Measurements from ENCODE around the gene SLC25A21. TPM values are rescaled to one million over a fixed set of nuclear protein-coding genes. Genes with fewer than 3 reads are reported as not detected.

SLC25A21 gene
- total and polyA plus RNA-seq, 10 of the 15 experiments (the other 5 are each of a cell fraction or from before 2014, with no cell fraction given) = 0.06 to 0.72 (median 0.17) TPM; not detected in 3

- Histone ChIP-seq H3K9me3 (replicated peaks; ENCODE audit: control insufficient read depth, insufficient read depth, low read length) (no peaks in the 10 kb centered on the region; the same call in 2 of the 3 replicates), H3K36me3 (ENCODE audit: control insufficient read depth in 2 of 2, insufficient read depth in 2 of 2, low read length in 1 of 2) (no peaks in the 10 kb centered on the region), H4K20me1 (ENCODE audit: control insufficient read depth, insufficient read depth) (no peaks in the 10 kb centered on the region), H3K9ac (ENCODE audit: control insufficient read depth, insufficient read depth, low read length) (no peak overlapping the region), H3K4me2 (ENCODE audit: control insufficient read depth, insufficient read depth) (no peak overlapping the region), H3K27me3 (replicated peaks in 1 of 2; ENCODE audit: control insufficient read depth in 2 of 2, insufficient read depth in 2 of 2, low read length in 1 of 2) (no peaks in the 10 kb centered on the region), H3K4me3 (no peak overlapping the region), H3K79me2 (ENCODE audit: control insufficient read depth, insufficient read depth, low read length) (no peaks in the 10 kb centered on the region), H3K27ac (ENCODE audit: control insufficient read depth, insufficient read depth) (no peak overlapping the region), H2AFZ (ENCODE audit: control insufficient read depth, low read depth, low read length) (no peak overlapping the region), H3K4me1 (ENCODE audit: control insufficient read depth, insufficient read depth, low read length) (no peaks in the 10 kb centered on the region)
- BruUV-seq (replicated peaks) = no TSS peak
- ChIA-PET RAD21 (ENCODE audit: unreplicated experiment) (no interaction called here), SMC1A (ENCODE audit: uncharacterized antibody, unreplicated experiment) (interaction anchor here (1.0 kb wide), 1 partner anchor 31 kb away, joined by 3 read pairs; no protein-coding TSS in a partner anchor), POLR2A (no interaction called here), CTCF (interaction anchor here (1.1 kb wide), 1 partner anchor 15 kb away, joined by 3 read pairs; no protein-coding TSS in a partner anchor)
- TF ChIP-seq ZNF217 (IDR thresholded peaks at IDR 0.05) = no peak
- no peak for TF ChIP-seq USF1 (IDR thresholded peaks at IDR 0.05; ENCODE audit: borderline replicate concordance, extremely low read length, insufficient read depth, low read depth, low read length)
- no peak for TF ChIP-seq ATF7 (IDR thresholded peaks at IDR 0.05; ENCODE audit: low read depth)
- WGBS (ENCODE audit: insufficient coverage, insufficient replicate concordance, low lambda C conversion rate, missing lambda C conversion rate) = 0% methylated on average over 3 of the region's 3 CpGs
- in situ Hi-C loops (cut with MboI) (no loop called here), intact Hi-C loops (cut with micrococcal nuclease; ENCODE audit: unreplicated experiment) (no loop called here)
- DNase-seq (ENCODE audit: low read depth, low spot score) (no peak), ATAC-seq (no peak), FAIRE-seq (no peak)
Measured at GRCh38 chr14:36671149-36671548, 501.3 kb downstream of the SLC25A21 start.

- RAD21 ChIA-PET (ENCODE audit: unreplicated experiment) = no interaction called here
- no peak overlapping the region for H3K9ac ChIP-seq (ENCODE audit: control insufficient read depth, insufficient read depth, low read length)
- SMC1A ChIA-PET (ENCODE audit: uncharacterized antibody, unreplicated experiment) = interaction anchor here (1.0 to 1.3 kb wide), 2 partner anchors 13 to 114 kb away, joined by 3 to 4 read pairs; no protein-coding TSS in a partner anchor
- no peak for TF ChIP-seq POLR2AphosphoS2 (IDR thresholded peaks at IDR 0.05; ENCODE audit: low read depth, low read length)
- TF ChIP-seq, protein P1, sequence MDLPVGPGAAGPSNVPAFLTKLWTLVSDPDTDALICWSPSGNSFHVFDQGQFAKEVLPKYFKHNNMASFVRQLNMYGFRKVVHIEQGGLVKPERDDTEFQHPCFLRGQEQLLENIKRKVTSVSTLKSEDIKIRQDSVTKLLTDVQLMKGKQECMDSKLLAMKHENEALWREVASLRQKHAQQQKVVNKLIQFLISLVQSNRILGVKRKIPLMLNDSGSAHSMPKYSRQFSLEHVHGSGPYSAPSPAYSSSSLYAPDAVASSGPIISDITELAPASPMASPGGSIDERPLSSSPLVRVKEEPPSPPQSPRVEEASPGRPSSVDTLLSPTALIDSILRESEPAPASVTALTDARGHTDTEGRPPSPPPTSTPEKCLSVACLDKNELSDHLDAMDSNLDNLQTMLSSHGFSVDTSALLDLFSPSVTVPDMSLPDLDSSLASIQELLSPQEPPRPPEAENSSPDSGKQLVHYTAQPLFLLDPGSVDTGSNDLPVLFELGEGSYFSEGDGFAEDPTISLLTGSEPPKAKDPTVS (IDR thresholded peaks at IDR 0.05; ENCODE audit: low read depth, low read length) = no peak
- WGBS (ENCODE audit: insufficient coverage, insufficient replicate concordance, low lambda C conversion rate, missing lambda C conversion rate) = 0% methylated on average over 4 of the region's 4 CpGs
- no peaks in the 10 kb centered on the region for H3K79me2 ChIP-seq (ENCODE audit: control insufficient read depth, insufficient read depth, low read length)
- no peaks in the 10 kb centered on the region; a peak in 3 of 4 replicates for H3K27me3 ChIP-seq (replicated peaks in 1 of 2; ENCODE audit: control insufficient read depth in 2 of 2, insufficient read depth in 2 of 2, low read length in 1 of 2)
- FAIRE-seq (no peak), DNase-seq (ENCODE audit: low read depth, low spot score) (no peak), ATAC-seq (no peak)
- H3K9me3 ChIP-seq (replicated peaks; ENCODE audit: control insufficient read depth, insufficient read depth, low read length) = peaks cover 2% of the 10 kb centered on the region; the same call in 1 of the 3 replicates
- H2AFZ ChIP-seq (ENCODE audit: control insufficient read depth, low read depth, low read length) = no peak overlapping the region
- no TSS peak for BruUV-seq (replicated peaks)
- H3K4me2 ChIP-seq (ENCODE audit: control insufficient read depth, insufficient read depth) = no peak overlapping the region
- no peaks in the 10 kb centered on the region for H4K20me1 ChIP-seq (ENCODE audit: control insufficient read depth, insufficient read depth)
- H3K36me3 ChIP-seq (ENCODE audit: control insufficient read depth in 2 of 2, insufficient read depth in 2 of 2, low read length in 1 of 2) = no peaks in the 10 kb centered on the region
- no peaks in the 10 kb centered on the region for H3K4me1 ChIP-seq (ENCODE audit: control insufficient read depth, insufficient read depth, low read length)
- in situ Hi-C loops (cut with MboI) (no loop called here), intact Hi-C loops (cut with micrococcal nuclease; ENCODE audit: unreplicated experiment) (no loop called here)
- CTCF ChIA-PET = no interaction called here
- POLR2A ChIA-PET = no interaction called here
- H3K4me3 ChIP-seq = no peak overlapping the region
- H3K27ac ChIP-seq (ENCODE audit: control insufficient read depth, insufficient read depth) = no peak overlapping the region
Measured at GRCh38 chr14:36667679-36668078, 504.7 kb downstream of the SLC25A21 start.

Measured in GM12878 (cell line).